NT2/D1 (cell line): ENCODE measurements around the gene PKP3.

Source experiments
- SUZ12 ChIP-seq: IDR thresholded peaks from 2 replicates; pipeline ENCODE4 v1.6.1; 2011; ENCODE audit not compliant: insufficient read length, insufficient read depth; ENCODE audit errors: extremely low read depth
- YY1 ChIP-seq: IDR thresholded peaks from 2 replicates; pipeline ENCODE4 v1.6.1; 2011; ENCODE audit not compliant: insufficient read length, insufficient read depth
- ZNF274 ChIP-seq: IDR thresholded peaks from 2 replicates; pipeline ENCODE4 v1.6.1; 2011; ENCODE audit warnings: mild to moderate bottlenecking, low read depth, low read length

DNA sequence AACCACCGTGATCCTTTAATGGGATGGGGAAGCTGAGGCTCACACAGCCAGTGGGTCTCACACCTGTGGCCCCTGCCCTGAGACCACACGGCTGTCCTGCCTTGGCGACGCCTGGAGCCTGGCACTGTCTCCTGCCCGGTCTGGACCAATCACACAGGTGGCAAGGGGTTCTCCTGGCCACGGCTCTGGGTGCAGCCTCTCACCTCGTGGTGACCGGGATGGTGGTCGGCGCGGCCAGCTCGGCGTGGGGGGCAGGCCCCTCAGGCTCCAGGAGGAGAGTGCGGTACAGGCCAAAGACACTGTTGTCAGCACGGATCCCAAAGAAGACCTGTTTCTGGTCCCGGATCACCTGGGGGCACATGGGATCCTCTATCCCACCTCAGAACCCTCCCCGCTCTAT lies 39.1 kb downstream of the PKP3 start:
- TF ChIP-seq ZNF274 (no peak), YY1 (no peak), SUZ12 (no peak)
